AG20443 (cell line): ENCODE measurements around the gene FAM83E.

Source experiments
- DNase-seq: peaks from one replicate; pipeline ENCODE4 v3.0.0; 2012; ENCODE audit warnings: low spot score, mixed read lengths

Gene FAM83E

GRCh38 chr19:48575931-48576622, 38.8 kb downstream of the FAM83E start:
- no peak for DNase-seq

GRCh38 chr19:48573163-48573505, 41.7 kb downstream of the FAM83E start:
- DNase-seq = no peak

- no peak for DNase-seq
Observed at GRCh38 chr19:48571378-48572162, 43.3 kb downstream of the FAM83E start.

GRCh38 chr19:48569814-48570213, 45.1 kb downstream of the FAM83E start:
- no peak for DNase-seq

- DNase-seq = peak; percentile 92
Observed at GRCh38 chr19:48568345-48568886, 46.5 kb downstream of the FAM83E start.

- DNase-seq = no peak
Observed at GRCh38 chr19:48565090-48565489, 49.8 kb downstream of the FAM83E start.
